Effector memory CD4-positive, alpha-beta T cell (primary cell): ENCODE measurements around the gene LSG1.

Experiments used
- DNase-seq, 3 donors: peaks; one replicate each; pipeline ENCODE4 v3.0.0-alpha.2; 2020
- H3K27ac ChIP-seq: 2 replicates; pipeline ENCODE4 v1.7.0; 2013; ENCODE audit warnings: mild to moderate bottlenecking, low read length, moderate library complexity; ENCODE audit not compliant: insufficient read depth, poor library complexity, severe bottlenecking
- H3K27me3 ChIP-seq: replicated peaks from 2 replicates; pipeline ENCODE4 v1.7.0; 2013; ENCODE audit warnings: mild to moderate bottlenecking, low read length; ENCODE audit not compliant: insufficient read depth, control insufficient read depth, poor library complexity, severe bottlenecking
- H3K36me3 ChIP-seq: 2 replicates; pipeline ENCODE4 v1.7.0; 2013; ENCODE audit warnings: mild to moderate bottlenecking, low read length, moderate library complexity; ENCODE audit not compliant: control insufficient read depth, insufficient read depth
- H3K4me1 ChIP-seq: 2 replicates; pipeline ENCODE4 v1.7.0; 2013; ENCODE audit warnings: low read length, mild to moderate bottlenecking; ENCODE audit not compliant: control insufficient read depth, insufficient read depth, poor library complexity, severe bottlenecking
- H3K4me3 ChIP-seq: 2 replicates; pipeline ENCODE4 v1.7.0; 2013; ENCODE audit warnings: low read length, low read depth, mild to moderate bottlenecking; ENCODE audit not compliant: insufficient read depth, poor library complexity, severe bottlenecking
- H3K9me3 ChIP-seq: 2 replicates; pipeline ENCODE4 v1.7.0; 2013; ENCODE audit warnings: mild to moderate bottlenecking, low read length, moderate library complexity; ENCODE audit not compliant: control insufficient read depth

LSG1 gene

DNA sequence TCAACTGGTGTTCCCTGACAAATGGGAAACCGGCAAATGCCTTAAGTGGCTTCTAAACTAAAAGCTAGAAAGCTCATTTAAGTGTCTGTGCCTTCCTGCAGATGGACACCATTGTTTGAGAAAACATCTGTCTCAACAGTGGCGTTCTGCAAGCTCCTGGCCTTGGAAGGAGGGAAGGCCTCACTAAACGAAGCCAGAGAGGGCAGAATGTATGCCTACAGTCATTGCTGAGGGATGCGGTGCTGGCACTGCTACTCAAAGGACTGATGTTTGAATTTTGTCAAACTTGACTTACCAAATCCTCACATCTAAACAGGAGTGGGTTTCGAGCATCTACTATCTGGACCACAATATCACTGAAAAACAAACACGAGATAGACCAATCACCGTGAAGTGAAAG, 12.2 kb downstream of the LSG1 start:
- DNase-seq: no peak
- no peaks in the 10 kb centered on the region for H3K27me3 ChIP-seq
- H3K4me3 ChIP-seq: no peak overlapping the region
- peaks cover 45% of the 10 kb centered on the region for H3K36me3 ChIP-seq
- no peaks in the 10 kb centered on the region for H3K4me1 ChIP-seq
- no peak overlapping the region for H3K27ac ChIP-seq
- H3K9me3 ChIP-seq: no peaks in the 10 kb centered on the region

DNA sequence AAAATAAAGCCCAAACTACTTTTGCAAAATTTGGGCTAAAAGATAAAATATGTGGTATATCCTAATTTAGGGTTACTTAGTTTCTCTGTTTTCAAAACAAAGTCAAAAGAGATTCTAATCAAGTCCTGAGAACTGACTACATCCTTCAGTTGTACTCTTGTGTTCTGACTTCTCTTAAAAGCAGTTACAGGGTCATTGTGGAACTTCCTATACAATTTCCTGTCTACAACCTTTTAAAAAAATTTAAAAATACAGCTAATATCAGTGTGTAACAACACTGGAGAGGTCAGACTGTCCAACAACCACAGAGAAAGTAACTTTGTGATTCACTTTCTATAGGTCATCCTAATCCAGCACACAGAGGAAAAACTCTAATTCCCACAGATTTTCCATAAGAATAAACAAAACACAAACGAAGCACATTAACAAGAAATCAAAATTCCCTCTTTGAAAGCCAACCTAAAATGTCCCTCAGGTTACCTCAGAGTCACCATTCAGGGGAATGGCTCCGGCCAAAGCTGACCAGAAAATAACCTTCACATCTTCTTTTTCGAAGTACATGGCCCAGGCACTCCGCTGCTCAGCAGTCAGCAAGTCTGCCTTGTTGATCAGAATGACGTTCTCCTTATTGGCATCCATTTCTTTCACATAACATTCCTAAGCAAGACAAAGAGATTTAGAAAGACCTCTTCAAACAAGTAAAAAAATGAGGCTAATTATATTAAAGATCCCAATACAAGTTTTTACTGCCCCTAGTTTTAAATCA, 13.3 kb downstream of the LSG1 start:
- Histone ChIP-seq H3K27me3 (no peaks in the 10 kb centered on the region), H3K27ac (no peak overlapping the region), H3K4me3 (no peak overlapping the region), H3K4me1 (no peaks in the 10 kb centered on the region), H3K36me3 (peaks cover 37% of the 10 kb centered on the region), H3K9me3 (no peaks in the 10 kb centered on the region)
- no peak for DNase-seq

DNA sequence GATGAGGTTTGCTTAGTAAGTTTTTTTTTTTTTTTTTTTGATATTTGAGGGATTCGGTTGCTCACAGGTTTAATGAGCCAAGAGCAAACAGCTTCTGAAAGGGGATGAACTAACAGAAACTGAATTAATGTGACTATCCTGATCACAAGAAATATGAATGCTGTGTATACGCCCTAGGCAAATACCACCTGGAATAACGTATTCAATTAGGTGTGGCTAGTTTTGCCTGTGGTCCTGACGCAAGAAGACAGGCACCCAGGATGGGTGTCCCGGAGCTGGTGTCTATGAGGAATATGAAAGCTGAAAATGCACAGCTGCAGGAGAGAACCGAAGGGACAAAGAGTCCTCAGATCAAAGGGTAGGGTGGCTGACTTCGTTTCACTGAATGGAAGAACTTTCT, 14.6 kb downstream of the LSG1 start:
- no peaks in the 10 kb centered on the region for H3K27me3 ChIP-seq
- H3K4me1 ChIP-seq: no peaks in the 10 kb centered on the region
- no peak for DNase-seq
- H3K4me3 ChIP-seq: no peak overlapping the region
- H3K9me3 ChIP-seq: no peaks in the 10 kb centered on the region
- peaks cover 47% of the 10 kb centered on the region for H3K36me3 ChIP-seq
- no peak overlapping the region for H3K27ac ChIP-seq

DNA sequence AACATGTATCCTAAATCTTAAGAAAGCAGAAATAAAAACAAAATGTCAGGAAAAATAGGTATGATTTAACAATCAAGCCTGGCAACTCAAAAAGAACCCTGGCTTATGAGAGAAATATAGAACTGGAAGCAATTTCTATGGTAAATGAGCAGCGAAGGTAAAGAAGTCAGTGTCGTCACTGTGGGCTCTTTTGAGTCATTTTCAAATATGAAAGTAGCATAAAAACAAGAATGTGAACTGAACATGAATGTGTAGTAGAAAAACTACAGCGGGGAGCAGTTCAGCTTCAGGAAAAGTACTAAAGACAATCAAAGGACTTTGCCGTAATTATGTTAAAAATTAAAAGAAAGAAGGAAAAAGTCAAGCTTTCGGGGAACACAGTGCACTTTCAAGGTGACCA, 17.5 kb downstream of the LSG1 start:
- no peaks in the 10 kb centered on the region for H3K4me1 ChIP-seq
- no peak overlapping the region for H3K27ac ChIP-seq
- peaks cover 62% of the 10 kb centered on the region for H3K36me3 ChIP-seq
- no peaks in the 10 kb centered on the region for H3K27me3 ChIP-seq
- DNase-seq: no peak
- no peaks in the 10 kb centered on the region for H3K9me3 ChIP-seq
- no peak overlapping the region for H3K4me3 ChIP-seq

DNA sequence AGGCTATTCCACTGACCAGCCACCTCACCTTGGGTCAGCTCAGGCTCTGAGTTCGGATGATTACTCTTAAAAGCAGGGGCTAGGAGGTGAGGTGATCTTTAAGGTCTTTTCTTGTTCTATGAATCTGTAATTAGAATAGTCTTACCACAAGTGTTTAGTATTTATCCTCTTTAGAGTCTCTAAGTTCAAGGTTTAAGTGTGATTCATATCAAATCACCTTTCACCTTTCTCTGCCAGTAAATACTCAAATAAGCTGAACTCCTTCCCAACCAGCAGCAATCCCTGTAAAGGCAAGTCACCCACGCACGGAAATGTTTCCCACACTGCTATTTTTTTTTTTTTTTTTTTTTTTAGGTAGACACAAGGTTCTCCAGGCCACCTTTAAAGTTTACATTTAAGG, 24.2 kb downstream of the LSG1 start:
- Histone ChIP-seq H3K27me3 (no peaks in the 10 kb centered on the region), H3K4me1 (no peaks in the 10 kb centered on the region), H3K4me3 (no peak overlapping the region), H3K27ac (no peak overlapping the region), H3K9me3 (no peaks in the 10 kb centered on the region), H3K36me3 (peaks cover 66% of the 10 kb centered on the region)
- DNase-seq: no peak

DNA sequence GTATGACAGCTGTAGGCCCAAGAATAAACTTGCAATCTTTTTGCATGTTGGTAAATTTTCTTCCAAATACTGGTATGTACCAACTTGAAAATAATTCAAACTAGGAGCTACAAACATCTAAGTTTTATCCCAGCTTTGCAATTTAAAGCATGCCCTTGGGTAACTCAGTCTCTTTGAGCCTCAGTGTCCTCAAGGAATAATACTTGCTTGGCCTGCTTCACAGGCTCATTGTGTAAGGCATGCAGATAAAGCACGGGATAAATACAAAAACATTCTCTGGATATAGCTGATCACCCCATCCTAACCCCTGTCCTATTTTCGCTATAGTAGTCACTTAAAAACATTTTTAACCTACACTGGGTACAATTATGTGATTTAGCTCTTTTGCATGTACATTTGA, 29.2 kb downstream of the LSG1 start:
- Histone ChIP-seq H3K27me3 (no peaks in the 10 kb centered on the region), H3K9me3 (no peaks in the 10 kb centered on the region), H3K27ac (no peak overlapping the region), H3K4me1 (no peaks in the 10 kb centered on the region), H3K36me3 (peaks cover 53% of the 10 kb centered on the region), H3K4me3 (no peak overlapping the region)
- no peak for DNase-seq

DNA sequence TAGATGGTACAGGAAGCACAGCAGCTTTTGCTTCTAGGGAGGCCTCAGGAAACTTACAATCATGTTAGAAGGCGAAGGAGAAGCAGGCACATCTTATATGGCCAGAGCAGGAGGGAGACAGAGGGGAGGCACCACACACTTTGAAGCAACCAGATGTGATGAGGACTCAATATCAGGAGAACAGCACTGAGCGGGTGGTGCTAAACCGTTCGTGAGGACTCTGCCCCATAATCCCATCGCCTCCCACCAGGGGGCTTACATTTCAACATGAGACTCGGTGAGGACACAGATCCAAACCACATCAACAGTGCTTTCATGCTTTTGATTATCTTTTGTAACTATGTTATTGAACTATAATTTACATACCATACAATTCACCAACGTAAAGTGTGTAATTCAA, 31.2 kb downstream of the LSG1 start:
- no peaks in the 10 kb centered on the region for H3K27me3 ChIP-seq
- no peaks in the 10 kb centered on the region for H3K4me1 ChIP-seq
- H3K9me3 ChIP-seq: no peaks in the 10 kb centered on the region
- no peak for DNase-seq
- no peak overlapping the region for H3K27ac ChIP-seq
- peaks cover 49% of the 10 kb centered on the region for H3K36me3 ChIP-seq
- no peak overlapping the region for H3K4me3 ChIP-seq

DNA sequence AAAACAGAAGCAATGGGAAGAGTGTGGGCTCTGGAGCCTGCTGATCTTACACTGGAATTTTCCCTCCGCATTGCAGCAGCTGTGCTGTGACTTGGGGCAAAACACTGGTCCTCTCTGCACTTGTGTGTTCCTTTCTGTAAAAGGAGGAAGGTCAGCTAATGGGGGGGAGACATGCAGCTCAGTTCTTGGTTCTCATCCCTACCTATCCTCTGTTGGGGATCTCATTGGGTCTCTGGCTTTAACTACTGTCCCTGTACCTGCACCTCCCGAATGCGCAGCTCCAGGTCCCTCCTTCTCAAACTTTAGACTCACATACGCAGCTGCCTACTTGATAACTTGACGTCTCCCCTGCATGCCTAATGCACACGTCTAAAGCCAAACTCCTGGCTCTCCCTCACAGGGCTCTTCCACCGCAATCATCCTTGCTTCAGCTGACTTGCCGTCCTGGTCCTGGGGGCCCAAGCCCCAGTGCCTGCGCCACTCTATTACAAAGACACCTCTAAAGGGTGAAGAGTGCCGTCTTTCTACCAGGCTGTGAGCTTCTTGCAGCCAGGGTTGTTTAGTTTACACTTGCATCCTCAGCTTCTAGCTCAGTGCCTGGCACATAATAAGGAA, 32.9 kb downstream of the LSG1 start:
- H3K27ac ChIP-seq: no peak overlapping the region
- H3K9me3 ChIP-seq: no peaks in the 10 kb centered on the region
- no peaks in the 10 kb centered on the region for H3K27me3 ChIP-seq
- no peaks in the 10 kb centered on the region for H3K4me1 ChIP-seq
- H3K36me3 ChIP-seq: peaks cover 35% of the 10 kb centered on the region
- no peak overlapping the region for H3K4me3 ChIP-seq
- no peak for DNase-seq

DNA sequence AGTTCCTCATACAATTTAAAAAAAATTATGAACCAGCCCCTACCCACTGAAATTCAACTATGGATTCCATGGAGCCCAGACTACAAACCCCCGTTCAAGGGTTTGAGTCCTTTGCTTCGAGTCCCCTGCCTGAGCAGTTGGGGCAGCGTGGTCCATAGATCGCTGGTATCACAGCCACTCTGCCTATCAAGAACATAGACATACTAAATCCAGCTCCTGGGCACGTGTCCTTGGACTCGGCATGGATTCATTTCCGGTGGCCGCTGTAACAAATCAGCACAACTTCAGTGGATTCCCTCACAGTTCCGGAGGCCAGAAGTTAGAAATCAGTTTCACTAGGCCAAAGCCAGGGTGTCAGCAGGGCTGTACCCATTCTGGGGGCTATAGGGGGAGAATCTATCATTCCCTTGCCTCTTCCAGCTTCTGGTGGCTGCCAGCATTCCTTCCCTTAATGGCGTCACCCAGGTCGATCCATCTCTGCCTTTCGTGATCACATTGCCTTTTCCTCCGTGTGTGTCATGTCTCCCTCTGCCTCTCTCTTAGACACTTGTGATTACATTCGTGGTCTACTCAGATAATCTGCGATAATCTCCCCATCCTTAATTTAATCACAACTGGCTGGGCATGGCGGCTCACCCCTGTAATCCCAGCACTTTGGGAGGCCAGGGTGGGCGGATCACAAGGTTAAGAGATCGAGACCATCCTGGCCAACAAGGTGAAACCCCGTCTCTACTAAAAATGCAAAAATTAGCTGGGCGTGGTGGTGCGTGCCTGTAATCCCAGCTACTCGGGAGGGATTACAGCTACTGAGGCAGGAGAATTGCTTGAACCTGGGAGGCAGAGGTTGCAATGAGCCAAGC, 34.2 kb downstream of the LSG1 start:
- Histone ChIP-seq H3K27me3 (no peaks in the 10 kb centered on the region), H3K4me3 (no peak overlapping the region), H3K27ac (no peak overlapping the region), H3K36me3 (peaks cover 26% of the 10 kb centered on the region), H3K4me1 (peaks cover under 1% of the 10 kb centered on the region), H3K9me3 (no peaks in the 10 kb centered on the region)
- no peak for DNase-seq

DNA sequence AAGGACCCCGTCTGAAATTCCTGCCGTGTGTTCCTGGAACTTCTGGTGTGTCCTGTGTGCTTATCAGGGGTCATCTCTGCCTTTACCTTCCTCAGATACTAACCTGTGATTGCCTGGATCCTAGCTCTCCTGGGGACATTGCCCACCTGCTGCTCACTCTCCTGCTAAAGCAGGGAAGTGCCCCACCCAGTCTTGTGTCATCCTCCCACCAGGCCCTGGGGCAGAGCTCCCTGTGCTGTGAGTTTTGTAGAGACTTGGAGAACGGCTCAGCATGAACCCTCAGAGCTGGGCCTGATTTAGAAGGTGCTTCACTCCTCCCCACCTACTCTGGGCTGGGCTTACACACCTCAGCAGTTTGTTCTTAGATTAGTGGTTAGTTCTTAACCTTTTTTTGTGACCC, 34.9 kb downstream of the LSG1 start:
- Histone ChIP-seq H3K27ac (no peak overlapping the region), H3K4me1 (peaks cover 4% of the 10 kb centered on the region), H3K9me3 (no peaks in the 10 kb centered on the region), H3K27me3 (no peaks in the 10 kb centered on the region), H3K4me3 (no peak overlapping the region), H3K36me3 (peaks cover 22% of the 10 kb centered on the region)
- DNase-seq: no peak
